ENCODE measurements around the gene ZBTB8A. TPM values are rescaled to one million over a fixed set of nuclear protein-coding genes. Genes with fewer than 3 reads are reported as not detected.
"Not testable (repeated sequence)": the region's sequence is repeated elsewhere in the genome, so short reads cannot be mapped to it uniquely, and the experiment has no call there.

The ZBTB8A gene
- total RNA-seq, 1 donor, result 10.8 TPM

- DNase-seq (ENCODE audit: low read depth), result no peak
- H3K4me3 ChIP-seq (ENCODE audit: low read depth, low read length), result no peak overlapping the region
- no peak for TF ChIP-seq CTCF (IDR thresholded peaks at IDR 0.05; ENCODE audit: insufficient read depth, low read length)
These were observed 86.9 kb downstream of the ZBTB8A start for GRCh38 chr1:32626176-32626575.

GRCh38 chr1:32627596-32628162 lies 88.5 kb downstream of the ZBTB8A start:
- H3K4me3 ChIP-seq (ENCODE audit: low read depth, low read length), result no peak overlapping the region
- DNase-seq (ENCODE audit: low read depth), result peak; percentile 10
- TF ChIP-seq CTCF (IDR thresholded peaks at IDR 0.05; ENCODE audit: insufficient read depth, low read length), result no peak

- H3K4me3 ChIP-seq (ENCODE audit: low read depth, low read length); DNase-seq (ENCODE audit: low read depth): not testable (repeated sequence)
These were observed 90.9 kb downstream of the ZBTB8A start for GRCh38 chr1:32630173-32630572.

GRCh38 chr1:32632829-32633228 lies 93.6 kb downstream of the ZBTB8A start:
- no peak for DNase-seq (ENCODE audit: low read depth)
- TF ChIP-seq CTCF (IDR thresholded peaks at IDR 0.05; ENCODE audit: insufficient read depth, low read length), result no peak

GRCh38 chr1:32635508-32636277 lies 96.5 kb downstream of the ZBTB8A start:
- no peak for TF ChIP-seq CTCF (IDR thresholded peaks at IDR 0.05; ENCODE audit: insufficient read depth, low read length)
- no peak for DNase-seq (ENCODE audit: low read depth)
- no peak overlapping the region for H3K4me3 ChIP-seq (ENCODE audit: low read depth, low read length)

More at GRCh38 chr1:32632829-32633228, 93.6 kb downstream of the ZBTB8A start:
- no peak overlapping the region for H3K4me3 ChIP-seq (ENCODE audit: low read depth, low read length)

- no peak for DNase-seq (ENCODE audit: low read depth)
- no peak for TF ChIP-seq CTCF (IDR thresholded peaks at IDR 0.05; ENCODE audit: insufficient read depth, low read length)
- H3K4me3 ChIP-seq (ENCODE audit: low read depth, low read length), result no peak overlapping the region
These were observed 97.9 kb downstream of the ZBTB8A start for GRCh38 chr1:32636914-32637645.

- TF ChIP-seq CTCF (IDR thresholded peaks at IDR 0.05; ENCODE audit: insufficient read depth, low read length), result no peak
- no peak for DNase-seq (ENCODE audit: low read depth)
- H3K4me3 ChIP-seq (ENCODE audit: low read depth, low read length), result no peak overlapping the region
These were observed 100.4 kb downstream of the ZBTB8A start for GRCh38 chr1:32639489-32640075.

GRCh38 chr1:32642292-32642827 lies 103.1 kb downstream of the ZBTB8A start:
- H3K4me3 ChIP-seq (ENCODE audit: low read depth, low read length), result not testable (repeated sequence)

More at GRCh38 chr1:32642292-32642827, 103.1 kb downstream of the ZBTB8A start:
- DNase-seq (ENCODE audit: low read depth), result not testable (repeated sequence)

All from fibroblast of the aortic adventitia (primary cell).